Stimulated activated CD4-positive, alpha-beta T cell treated with anti-CD3 and anti-CD28 coated beads, TNF-alpha, amount 100 ng/mL, for 24 hours (primary cell): ENCODE results near the gene EWSR1.

Experiments used
- DNase-seq, 3 experiments: peaks; one replicate each; pipeline ENCODE4 v3.0.0-alpha.2; 2020; ENCODE audit warnings: low read depth in 3 of 3

EWSR1 gene

DNA sequence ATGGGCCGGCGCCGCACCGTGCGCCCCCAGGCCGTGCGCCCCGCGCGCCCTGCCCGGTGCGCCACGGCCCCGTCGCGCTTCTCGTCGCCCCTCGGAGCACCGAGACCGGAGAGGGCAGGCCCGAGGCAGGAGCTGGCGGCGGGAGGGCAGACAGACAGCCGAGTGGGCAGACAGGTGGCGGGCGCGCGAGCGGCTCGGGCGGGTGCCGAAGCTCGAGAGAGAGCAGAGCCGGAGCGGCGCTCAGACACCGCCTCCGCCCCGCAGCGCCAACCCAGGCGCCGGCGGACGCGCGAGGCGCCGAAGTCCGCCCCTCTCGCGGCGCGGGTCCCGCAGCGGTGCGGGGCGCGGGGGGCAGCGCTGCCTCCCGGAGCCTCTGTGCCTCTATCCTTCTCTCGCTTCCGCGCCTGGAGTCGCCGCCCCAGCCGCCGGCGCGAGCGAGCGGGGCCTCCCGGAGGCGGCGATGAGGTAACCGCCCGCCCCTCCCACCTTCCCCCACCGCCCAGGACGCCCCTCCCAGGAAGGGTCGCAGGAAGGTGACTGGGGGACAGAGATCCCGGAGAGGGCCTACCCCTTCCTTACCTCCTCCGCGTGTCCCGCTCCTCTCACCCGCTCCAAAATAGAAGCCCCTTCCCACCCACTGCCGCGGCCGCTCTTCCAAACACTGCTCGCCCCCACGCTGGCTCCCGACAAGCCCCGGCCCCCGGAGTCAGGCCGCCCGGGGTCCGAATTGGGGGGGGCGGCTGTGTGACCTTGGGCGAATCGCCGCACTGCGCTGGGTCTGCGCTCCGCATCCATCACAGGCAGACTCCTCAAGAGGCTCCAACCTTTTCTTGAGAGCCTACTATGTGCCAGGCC is 47.4 kb downstream of the EWSR1 start, which contains the start of gene RASL10A:
TSS of gene RASL10A (minus strand) at position 412 of the 855 bp plus-strand sequence. CDS start 451 bp downstream, outside the sequence.
- DNase-seq = no peak

DNA sequence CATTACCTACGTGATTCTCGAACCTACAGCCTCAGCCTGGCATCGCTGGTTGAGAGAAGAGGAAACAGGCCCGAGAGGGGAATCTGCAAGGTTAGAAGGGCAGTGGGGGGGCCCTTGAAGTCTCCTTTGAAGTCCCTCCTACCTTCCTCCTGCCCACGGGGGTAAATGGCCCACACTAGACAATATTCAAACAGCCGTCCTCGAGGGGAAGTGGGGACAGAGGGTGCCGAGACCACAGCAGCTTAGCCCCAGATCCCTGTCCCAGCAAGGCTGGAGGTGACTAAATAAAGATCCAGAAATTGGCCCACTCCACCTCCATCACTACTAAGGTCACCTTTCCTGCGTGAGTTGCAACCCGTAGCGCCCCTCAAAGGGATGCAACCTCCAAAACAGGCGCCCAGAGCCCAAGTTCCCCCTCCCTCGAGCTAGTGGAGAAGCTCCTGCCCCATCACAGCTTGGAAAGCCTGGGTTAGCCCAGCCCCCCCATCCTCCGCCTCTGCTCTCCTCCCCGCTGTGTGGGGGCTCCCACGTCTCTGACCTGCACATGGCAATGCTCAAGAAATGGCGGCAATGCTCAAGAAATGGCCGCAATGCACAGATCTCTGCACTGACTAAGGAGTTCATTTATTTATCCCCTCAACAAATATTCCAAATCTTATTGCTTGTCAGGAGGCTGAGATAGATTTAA is 48.2 kb downstream of the EWSR1 start:
- no peak for DNase-seq

DNA sequence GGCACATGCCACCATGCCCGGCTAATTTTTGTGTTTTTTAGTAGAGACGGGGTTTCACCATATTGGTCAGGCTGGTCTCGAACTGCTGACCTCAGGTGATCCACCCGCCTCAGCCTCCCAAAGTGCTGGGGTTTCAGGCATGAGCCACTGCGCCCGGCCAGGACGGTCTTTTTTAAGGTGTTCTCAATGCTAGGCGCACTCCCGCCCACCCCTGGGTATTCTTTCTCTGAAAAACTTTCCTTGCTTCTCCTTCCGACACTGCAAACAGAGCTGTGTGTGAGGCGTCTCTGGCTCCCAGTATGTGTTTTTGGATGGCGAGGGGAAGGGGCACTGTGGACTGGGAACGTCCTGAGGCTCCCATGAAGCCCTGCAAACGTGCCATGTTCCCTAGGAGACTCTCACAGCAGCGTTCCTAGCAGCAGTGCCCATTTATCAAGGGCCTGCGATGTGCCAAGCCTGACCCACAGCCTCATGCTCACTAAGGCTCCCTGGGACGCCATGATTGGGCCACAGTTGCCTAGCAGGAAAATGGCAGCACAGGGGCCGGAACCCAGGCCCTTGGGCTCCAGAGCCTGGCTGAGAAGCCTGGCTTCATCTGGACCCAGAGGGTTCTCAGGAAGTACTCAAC is 49.9 kb downstream of the EWSR1 start:
- DNase-seq = no peak

DNA sequence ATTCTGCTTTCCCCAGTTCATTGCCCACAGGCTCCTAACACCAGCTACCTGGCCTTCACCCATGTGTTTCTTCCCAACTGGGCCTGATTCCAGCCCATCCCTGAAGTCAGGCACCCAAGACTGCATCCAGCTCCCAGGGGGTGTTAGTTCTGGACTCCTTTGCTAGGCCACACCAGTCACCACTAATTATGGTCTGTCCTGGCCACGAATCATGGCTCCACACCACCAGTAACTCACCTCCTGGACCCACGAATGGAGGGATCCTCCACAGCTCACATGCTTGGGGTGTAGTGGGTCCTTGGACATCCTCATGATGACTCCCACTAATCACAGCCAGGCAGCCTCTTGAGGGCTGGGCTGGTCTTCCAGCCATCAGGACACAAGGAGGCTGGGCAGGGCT is 51.0 kb downstream of the EWSR1 start:
- DNase-seq = no peak

DNA sequence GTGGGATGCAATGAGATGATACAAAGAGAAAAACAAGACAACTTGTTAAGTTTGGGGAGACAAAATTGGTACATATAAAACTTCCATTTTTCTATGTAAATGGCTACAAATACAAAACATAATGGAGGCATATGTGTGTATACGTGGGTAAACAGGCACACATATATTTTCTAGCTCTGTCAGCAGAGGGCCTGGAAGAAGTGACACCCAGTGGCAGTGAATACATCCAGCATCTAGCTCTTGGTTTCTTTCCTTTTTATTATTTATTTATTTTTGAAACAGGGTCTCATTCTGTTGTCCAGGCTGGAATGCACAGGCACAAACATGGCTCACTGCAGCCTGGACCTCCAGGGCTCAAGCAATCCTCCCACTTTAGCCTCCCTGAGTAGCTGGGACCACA is 52.5 kb downstream of the EWSR1 start:
- no peak for DNase-seq

DNA sequence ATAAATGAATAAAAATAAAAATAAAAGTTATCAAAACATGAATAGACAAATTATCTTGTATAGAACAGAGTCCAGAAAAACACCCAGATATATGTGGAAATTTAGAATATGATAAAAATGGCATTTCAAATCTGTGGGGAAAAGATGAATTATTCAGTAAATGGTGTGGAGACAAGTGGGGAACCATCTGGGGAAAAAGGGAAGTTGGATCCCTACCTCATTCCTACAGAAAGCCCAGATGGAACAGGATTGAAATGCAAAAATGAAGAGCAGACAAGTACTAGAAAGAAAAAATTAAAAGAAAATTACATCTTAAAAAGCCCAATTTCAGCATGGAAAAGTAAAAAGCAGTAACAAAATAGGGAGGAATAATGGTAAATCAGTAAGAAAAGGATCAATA is 55.6 kb downstream of the EWSR1 start:
- no peak for DNase-seq

DNA sequence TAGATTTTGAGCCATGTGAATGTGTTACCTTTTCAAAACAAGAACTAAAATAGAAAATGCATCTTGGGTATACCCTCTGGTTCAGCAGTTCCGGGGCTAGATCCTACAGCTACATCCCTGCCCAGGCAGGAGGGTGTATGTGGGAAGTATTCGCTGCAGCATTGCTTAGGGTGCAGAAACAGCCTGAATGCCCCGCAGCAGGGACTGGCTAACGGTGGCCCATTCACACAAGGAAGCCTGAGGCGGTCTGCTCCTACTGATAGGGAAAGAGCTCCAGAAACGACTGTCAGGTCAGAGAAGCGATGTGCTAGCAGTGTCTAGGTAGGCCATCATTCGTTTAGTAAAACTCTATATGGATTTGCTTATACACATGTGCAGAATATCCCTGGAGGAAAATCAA is 57.3 kb downstream of the EWSR1 start:
- no peak for DNase-seq

DNA sequence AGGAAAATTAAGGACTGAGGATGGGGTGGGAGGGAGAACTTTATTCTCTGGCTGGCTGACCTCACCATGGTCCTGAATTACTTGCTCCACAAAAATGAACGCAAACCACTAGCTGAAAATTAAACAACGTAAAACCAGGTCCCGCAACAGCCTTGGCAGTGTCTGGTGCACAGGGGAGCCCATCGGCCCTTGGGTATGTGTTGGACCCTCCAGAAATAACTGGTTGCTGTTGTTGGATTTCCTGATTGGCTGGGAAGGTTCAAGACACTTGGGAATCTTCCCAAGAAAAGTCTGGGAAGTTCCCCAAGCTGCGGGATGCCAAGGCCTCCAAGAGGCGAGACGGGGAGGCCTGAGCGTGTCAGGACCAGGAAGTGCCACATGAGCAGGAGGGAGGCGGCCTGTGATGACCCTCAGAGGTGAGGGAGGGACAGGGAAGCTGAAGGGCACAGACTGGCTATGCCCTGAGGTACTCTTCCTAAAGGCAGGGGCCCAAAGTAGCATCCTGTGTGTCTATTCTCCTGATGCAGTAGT is 57.8 kb downstream of the EWSR1 start:
- no peak for DNase-seq

DNA sequence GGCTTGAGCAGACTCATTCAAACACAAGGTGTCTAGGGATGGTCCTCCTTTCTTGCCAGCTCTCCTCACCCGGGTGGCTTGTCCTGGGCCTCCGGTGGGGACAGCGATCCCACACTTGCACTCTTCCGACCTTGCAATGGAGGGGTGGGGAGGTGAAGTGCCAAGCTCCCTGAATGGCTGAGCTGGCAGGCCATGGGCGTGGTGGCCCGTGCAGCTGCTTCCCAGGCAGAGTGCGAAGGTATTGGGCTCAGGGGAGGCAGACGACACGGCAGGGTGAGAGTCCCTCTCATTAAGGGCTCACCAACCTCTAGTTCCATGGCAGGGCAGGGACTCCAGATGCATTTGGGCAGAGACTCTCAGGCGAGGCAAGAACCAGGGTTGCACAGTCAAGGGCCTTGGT is 58.4 kb downstream of the EWSR1 start:
- DNase-seq = no peak

DNA sequence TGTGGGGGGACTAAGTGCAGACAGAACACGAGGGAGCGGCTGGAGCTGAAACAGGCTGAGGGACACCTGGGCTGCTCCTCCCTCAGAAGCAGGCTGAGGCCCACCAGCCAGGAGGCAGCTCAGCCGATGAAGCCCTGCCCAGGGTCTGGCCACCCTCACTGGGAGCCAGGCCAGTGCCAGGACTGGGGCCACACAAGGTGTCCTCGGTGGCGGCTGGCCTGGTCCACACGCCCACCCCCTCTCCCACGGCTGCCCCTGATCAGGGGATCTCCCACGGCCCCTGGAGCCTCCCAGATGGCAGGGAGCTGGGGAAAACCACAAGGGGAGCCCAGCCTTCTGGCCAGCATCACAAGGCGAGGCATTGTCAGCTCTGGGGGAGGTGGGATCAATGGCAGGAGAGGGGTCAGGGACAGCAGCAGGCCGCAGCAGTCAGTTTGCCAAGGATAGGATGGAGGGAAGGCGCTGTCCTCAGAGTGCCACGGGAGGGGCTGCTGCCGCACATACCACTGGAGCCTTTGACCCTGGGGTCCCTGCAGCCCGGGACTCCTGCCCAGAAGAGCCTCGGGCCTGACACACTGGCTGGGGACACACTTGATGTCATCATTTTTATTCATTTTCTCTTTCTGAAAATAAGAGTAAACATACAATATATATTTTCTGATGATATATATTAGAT is 59.2 kb downstream of the EWSR1 start:
- DNase-seq = no peak

DNA sequence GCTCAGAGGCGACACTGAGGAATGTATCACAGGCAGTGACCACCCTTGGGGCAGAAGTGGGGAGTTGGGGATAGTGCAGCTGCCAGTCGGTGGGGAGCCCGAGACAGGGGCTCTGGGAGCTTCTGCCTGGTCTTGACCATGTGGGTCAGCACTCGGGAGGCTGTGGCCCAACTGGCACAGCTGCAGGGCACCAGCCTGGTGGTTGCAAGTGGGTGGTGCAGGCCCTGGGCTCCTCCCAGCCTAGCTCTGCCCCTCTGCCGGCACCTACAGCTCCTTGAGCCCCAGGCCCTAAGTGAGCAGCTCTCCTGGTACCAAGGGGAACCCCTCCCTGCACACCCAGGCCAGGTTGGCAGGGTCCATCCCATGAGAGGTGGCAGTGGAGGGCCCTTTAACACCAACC is 60.0 kb downstream of the EWSR1 start:
- no peak for DNase-seq

DNA sequence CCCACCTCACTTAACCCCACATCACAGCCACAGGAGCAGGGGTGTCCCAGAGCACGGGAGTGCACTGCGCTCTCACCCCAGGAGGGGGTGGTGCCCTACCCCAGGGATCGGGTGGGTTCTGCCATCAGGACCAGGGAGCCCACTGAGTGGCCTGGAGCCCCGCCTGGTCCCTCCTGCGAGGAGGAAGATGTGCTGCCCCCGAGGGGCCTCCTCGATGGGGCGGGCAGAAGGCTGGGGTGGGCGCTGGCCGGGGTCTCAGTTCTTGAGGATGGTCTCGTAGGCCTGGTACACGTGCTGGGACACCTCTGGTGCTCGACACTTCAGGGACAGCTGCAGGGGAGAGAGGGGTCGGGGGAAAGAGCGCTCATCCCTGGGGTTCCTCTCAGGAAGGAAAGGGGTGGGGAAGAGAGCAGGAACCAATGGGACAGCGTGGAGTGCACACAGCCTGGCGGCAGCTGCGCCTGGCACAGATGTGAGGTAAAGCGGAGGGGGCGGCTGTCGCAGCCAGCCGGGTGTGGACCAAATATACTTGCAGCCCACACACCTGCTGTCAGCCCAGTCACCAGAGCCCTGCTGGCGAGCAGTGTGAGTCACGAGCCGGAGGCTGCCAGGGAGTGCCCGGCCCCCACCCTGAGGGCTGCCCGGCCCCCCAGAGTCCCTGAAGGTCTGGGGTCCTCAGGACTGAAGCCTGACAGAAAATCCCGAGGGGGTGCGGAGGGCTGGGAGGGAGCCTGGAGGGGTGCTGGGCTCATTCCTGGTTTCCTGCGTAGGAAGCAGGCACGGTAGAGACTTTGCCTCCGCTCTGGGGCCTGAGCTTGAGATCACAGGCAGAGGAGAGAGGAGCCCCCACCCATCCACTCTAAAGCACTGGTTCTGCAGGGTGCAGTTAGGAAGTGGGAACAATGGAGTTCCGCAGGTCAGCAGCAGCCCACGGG is 60.8 kb downstream of the EWSR1 start:
- DNase-seq = no peak

DNA sequence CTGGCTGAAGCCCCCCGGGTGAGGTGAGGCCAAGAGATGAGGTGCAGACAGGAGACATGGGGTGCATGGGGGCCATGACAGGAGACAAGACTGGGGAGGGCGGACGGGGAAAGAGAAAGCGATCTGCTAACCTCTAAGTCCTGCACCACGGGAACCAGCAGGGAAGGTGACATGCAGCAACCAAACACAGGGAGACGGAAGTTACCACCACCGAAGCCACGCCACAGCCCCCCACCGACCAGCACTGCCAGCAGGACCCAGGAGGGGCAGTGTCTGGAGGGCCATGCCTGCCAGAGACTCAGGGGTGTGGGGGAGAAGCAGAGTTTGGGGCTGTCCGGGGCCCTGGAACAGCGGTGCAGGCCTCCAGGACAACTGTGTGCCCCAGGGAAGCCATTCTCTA is 61.5 kb downstream of the EWSR1 start:
- DNase-seq = no peak

DNA sequence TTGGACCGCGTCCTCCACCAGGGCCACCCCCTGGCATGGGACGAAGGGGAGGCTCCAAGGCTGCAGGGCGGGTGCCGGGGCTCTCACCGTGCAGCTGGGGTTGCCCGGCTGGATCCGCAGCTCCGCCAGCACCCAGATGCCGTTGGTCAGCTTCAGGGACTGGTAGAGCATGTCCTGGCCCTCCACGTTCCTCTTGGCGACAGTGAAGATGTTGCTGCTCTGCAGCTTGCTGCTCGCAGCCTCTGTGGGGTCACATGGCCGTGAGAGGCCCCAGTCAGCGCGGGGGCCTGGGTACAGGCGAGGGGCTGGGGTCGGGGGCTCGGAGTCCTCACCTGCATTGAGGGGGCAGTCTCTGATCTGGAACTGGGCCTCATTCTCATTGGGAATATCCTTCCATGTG is 62.2 kb downstream of the EWSR1 start:
- DNase-seq = no peak

DNA sequence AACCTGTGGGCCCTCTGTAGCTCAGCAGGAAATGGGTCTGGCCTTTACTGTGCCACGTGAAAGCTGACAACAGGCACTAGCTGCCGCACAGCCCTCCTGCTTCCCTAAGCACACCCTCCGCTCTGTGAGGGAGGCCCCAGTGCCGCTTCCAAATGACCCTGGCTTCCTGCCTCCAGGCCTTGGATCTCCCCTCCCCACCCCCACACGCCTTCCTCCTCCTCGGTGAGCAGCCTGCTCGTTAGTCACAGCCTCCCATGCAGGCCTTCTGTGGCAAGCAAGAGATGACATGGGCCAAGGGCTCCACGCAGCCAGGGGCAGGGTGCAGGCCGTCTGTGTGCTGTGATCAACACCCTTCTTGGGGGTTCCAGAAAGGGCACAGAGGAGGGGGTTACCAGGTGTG is 62.7 kb downstream of the EWSR1 start:
- no peak for DNase-seq

DNA sequence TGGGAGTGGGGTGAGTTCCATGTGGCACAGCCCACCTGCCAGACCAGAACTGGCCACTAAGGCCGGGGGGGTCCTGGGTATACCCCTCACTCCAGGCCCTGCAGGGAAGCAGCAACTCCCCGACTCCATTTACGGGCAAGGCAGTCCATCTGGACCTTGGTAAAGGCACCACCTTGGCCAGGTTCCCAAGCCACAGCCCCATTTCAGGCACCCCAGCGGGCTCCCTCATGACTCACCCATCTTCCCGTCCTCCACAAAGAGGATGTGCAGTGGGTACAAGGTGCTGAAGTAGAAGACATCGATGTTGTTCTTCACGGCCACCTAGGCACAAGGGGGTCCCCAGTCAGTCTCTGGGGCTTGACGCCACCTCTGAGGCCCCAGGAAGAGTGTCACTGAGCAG is 63.1 kb downstream of the EWSR1 start:
- DNase-seq = no peak

DNA sequence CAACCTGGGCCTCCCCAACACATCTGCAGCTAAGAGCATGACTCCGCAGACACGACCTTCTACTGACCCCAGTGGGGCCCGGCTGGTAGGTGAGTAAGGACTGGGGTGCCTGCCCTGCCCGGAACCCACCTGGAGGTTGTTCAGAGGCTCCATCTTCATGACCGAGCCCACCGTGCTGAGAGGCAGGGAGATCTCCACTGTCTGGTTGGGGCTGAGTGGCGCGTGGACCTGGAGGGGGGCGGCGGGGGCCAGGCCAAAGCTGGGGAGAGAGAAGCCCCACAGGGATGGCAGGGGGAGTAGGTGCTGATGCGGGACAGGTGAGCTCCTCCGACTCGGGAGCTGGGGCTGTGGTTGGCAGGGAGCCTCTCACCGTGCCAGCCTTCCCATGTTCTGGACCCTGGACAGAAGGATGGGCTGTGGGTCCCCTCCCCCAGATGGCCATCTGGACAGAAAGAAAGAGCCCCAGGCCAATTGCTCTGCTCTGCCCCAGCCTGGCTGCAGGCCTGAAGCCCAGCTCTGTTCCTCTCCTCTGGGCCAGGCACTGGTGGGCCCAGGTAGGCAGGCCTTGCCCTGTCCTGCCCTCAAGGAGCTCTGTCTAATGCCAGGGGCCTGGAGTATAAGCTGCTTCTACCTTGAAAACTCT is 63.7 kb downstream of the EWSR1 start:
- no peak for DNase-seq

DNA sequence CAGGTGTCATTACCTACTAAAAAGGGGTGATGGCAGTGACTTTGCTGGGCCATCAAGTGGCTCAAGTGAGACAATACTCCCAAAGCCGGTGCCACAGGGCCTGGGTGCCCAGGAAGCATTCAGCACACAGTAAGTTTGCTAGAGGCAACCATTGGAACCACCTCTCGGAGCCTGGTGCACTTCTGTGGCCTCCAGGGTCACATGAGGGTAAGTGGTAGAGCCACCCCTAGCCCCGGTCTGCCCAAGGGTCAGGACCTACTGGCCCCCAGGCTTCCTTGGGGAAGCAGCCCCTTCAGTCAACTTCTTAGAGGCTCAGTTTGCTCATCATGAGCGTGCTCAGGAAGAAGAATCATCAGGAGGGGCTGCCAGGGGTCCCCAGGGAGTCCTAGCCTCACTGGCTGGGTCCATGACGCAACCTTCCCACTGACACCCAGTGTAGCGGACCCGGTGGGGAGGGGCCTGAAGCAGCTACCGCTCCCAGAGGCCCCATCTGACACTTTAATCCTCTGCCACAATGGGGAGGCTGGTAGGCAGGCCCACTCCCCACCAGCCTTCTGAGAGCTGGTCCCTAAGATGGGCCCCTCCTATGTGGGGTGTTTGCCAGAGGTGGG is 64.9 kb downstream of the EWSR1 start:
- DNase-seq = no peak

DNA sequence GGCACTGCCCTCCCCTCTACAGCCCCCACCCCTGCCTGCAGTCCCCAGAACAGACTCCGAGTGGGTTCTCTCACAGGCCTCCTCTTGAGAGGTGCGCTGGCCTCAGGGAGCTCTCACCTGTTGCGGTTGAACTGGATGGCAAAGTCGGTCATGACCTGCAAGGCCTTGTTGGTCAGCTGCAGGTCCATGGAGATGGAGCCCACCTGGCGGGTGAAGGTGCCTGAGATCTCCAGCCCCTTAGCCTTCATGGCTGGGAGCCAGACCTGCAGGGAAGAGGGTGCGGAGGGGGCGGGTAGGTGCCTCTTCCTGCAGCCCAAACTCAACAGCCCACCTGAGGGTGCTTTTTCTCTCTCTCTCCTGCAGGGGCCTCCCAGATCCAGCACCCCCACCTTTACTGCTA is 66.1 kb downstream of the EWSR1 start:
- no peak for DNase-seq
